ENCODE data around the gene OMG. TPM values are rescaled to one million over a fixed set of nuclear protein-coding genes. Genes with fewer than 3 reads are reported as not detected.

OMG gene
- total and polyA plus RNA-seq, 7 experiments from 2014 or later: 0.41 to 1.0 (median 0.81) TPM; not detected in 2

DNA sequence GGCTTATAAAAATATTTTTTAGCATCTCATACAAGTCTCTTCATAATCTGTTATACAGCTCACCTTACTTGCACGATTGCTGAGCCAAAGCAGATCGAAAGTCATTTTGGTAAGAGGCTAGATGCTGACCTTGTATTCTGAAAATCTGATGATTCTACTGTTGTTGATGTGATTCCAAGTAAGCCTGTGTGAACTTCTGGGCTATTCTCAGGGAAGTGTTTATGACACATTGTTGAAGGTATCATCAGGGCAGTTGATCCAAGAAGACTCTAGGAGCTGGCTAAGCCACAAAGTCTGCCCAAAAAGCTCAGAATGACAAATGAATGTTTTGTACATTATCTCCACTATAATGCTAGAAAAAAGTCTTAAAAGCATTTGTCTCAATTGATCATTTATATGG is 16.0 kb downstream of the OMG start:
- no peaks in the 10 kb centered on the region for H3K9me3 Mint-ChIP-seq
- ATAC-seq (no peak), DNase-seq (no peak)
- H3K4me1 Mint-ChIP-seq: no peaks in the 10 kb centered on the region
- H3K27ac Mint-ChIP-seq: no peak overlapping the region
- ChIA-PET POLR2A (no interaction called here), CTCF (no interaction called here)
- Histone ChIP-seq H3K27ac (ENCODE audit: low read depth, low read length) (no peak overlapping the region), H3K36me3 (ENCODE audit: control insufficient read depth in 2 of 3, insufficient read depth in 3 of 3, low read length in 3 of 3) (no peaks in the 10 kb centered on the region), H3K4me1 (ENCODE audit: control insufficient read depth in 2 of 2, insufficient read depth in 2 of 2, low read length in 2 of 2) (no peaks in the 10 kb centered on the region), H3K9me3 (ENCODE audit: control insufficient read depth in 2 of 3, low read length in 3 of 3) (no peaks in the 10 kb centered on the region), H3K4me3 (ENCODE audit: low read length) (no peak overlapping the region), H3K27me3 (ENCODE audit: control insufficient read depth in 2 of 2, insufficient read depth in 2 of 2, low read length in 2 of 2) (no peaks in the 10 kb centered on the region)
- intact Hi-C loops (cut with micrococcal nuclease): loop anchor here in 1 of 2 donors (10.0 kb wide), 1 partner anchor 46 kb away; no protein-coding TSS in a partner anchor
- no peak overlapping the region for H3K4me3 Mint-ChIP-seq
- H3K36me3 Mint-ChIP-seq: peaks cover 0 to 16% (median 3%) of the 10 kb centered on the region in 5 donors
- H3K27me3 Mint-ChIP-seq: no peaks in the 10 kb centered on the region

DNA sequence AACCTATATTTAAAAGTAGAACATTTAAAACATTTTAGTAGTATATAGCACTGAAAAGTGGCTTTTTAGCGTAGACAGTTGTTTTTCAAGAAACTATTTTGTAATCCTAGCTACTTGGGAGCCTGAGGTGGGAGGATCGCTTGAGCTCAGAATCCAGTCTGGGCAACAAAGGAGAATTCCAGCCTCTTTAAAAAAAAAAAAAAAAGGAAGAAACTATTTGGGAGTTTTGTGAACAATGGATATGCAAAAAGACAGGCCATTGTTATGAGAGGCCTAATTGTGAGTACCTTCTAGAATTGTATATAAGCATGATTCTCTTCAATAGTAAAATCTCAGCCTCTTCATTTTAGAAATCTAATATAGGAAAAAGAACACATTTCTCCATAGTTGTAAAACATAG is 17.6 kb downstream of the OMG start:
- Histone ChIP-seq H3K27me3 (ENCODE audit: control insufficient read depth in 2 of 2, insufficient read depth in 2 of 2, low read length in 2 of 2) (no peaks in the 10 kb centered on the region), H3K4me1 (ENCODE audit: control insufficient read depth in 2 of 2, insufficient read depth in 2 of 2, low read length in 2 of 2) (no peaks in the 10 kb centered on the region), H3K27ac (ENCODE audit: low read depth, low read length) (no peak overlapping the region), H3K4me3 (ENCODE audit: low read length) (no peak overlapping the region), H3K36me3 (ENCODE audit: control insufficient read depth in 2 of 3, insufficient read depth in 3 of 3, low read length in 3 of 3) (no peaks in the 10 kb centered on the region), H3K9me3 (ENCODE audit: control insufficient read depth in 2 of 3, low read length in 3 of 3) (no peaks in the 10 kb centered on the region)
- intact Hi-C loops (cut with micrococcal nuclease): no loop called here
- ChIA-PET POLR2A (interaction anchor here (0.9 kb wide), 1 partner anchor 9 kb away, joined by 4 read pairs; no protein-coding TSS in a partner anchor), CTCF (interaction anchor here (0.6 kb wide), 1 partner anchor 213 kb away, joined by 4 read pairs; no protein-coding TSS in a partner anchor)
- Mint-ChIP-seq H3K4me1 (peaks cover 0 to under 1% (median 0%) of the 10 kb centered on the region in 7 donors), H3K9me3 (no peaks in the 10 kb centered on the region), H3K4me3 (no peak overlapping the region), H3K27ac (no peak overlapping the region), H3K27me3 (no peaks in the 10 kb centered on the region), H3K36me3 (peaks cover 0 to 22% (median 3%) of the 10 kb centered on the region in 5 donors)
- DNase-seq (no peak), ATAC-seq (no peak)

DNA sequence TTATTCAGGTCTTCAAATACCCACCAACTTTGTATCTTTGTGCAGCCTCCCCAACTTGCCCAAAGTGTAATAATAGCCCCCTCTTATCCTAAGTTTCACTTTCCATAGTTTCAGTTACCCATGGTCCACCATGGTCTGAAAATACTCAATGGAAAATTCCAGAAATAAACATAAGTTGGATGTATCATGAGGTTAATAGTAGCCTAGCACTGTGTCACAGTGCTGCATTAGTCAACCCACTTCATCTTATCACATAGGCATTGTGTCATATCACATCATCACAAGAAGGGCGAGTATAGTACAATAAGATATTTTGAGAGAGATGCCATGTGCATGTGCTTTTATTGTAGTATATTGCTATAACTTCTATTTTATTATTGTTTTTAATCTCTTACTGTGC is 21.9 kb downstream of the OMG start:
- Histone ChIP-seq H3K27ac (ENCODE audit: low read depth, low read length) (no peak overlapping the region), H3K4me1 (ENCODE audit: control insufficient read depth in 2 of 2, insufficient read depth in 2 of 2, low read length in 2 of 2) (no peaks in the 10 kb centered on the region), H3K36me3 (ENCODE audit: control insufficient read depth in 2 of 3, insufficient read depth in 3 of 3, low read length in 3 of 3) (no peaks in the 10 kb centered on the region), H3K27me3 (ENCODE audit: control insufficient read depth in 2 of 2, insufficient read depth in 2 of 2, low read length in 2 of 2) (no peaks in the 10 kb centered on the region), H3K9me3 (ENCODE audit: control insufficient read depth in 2 of 3, low read length in 3 of 3) (no peaks in the 10 kb centered on the region), H3K4me3 (ENCODE audit: low read length) (no peak overlapping the region)
- intact Hi-C loops (cut with micrococcal nuclease): no loop called here
- ATAC-seq: no peak
- ChIA-PET CTCF (interaction anchor here (0.7 kb wide), 1 partner anchor 159 kb away, joined by 3 read pairs; no protein-coding TSS in a partner anchor), POLR2A (interaction anchor here (0.6 kb wide), 1 partner anchor 15 kb away, joined by 3 read pairs; no protein-coding TSS in a partner anchor)
- Mint-ChIP-seq H3K36me3 (peaks cover 0 to 27% (median 4%) of the 10 kb centered on the region in 5 donors), H3K27me3 (no peaks in the 10 kb centered on the region), H3K4me3 (no peak overlapping the region), H3K9me3 (no peaks in the 10 kb centered on the region), H3K27ac (no peak overlapping the region), H3K4me1 (peaks cover 0 to 3% (median 0%) of the 10 kb centered on the region in 7 donors)
- DNase-seq: no peak

DNA sequence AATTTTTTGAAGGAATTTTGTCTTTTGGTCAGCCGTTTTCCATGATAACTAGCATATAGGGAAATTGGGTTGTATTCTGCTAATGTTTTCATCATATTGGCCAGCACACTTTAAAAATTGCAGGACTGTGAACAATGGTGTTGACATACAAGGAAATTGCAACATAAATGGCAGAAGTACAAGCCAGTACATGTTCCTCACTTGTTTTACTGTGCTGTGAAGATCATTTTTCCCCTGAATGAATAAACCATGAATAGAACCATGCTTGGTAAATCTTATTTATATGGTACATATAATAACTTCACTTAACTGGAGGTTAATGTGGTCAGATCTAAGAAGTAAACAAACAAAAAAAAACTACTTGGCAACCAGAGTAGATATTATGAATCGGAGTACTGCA is 22.8 kb downstream of the OMG start:
- intact Hi-C loops (cut with micrococcal nuclease): no loop called here

DNA sequence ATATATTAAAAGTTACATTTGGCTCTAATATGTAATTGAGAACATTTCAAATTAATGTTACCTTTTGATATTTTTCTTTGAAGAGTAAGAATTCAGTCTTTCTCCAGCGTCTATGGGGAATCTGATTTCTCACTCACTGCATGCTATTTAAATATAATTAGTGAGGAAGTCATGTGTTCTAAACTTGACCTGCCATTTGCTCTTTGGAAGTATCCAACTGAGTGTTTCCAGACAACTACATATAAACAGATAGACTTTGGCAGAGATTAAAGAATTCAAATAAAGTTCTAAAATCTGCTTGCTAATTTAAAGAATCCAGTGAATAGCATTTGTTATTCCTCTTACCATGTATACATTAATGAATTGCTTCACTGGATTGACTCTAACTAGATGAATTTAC is 23.5 kb downstream of the OMG start:
- intact Hi-C loops (cut with micrococcal nuclease): no loop called here
- no peaks in the 10 kb centered on the region for H3K4me1 ChIP-seq (ENCODE audit: control insufficient read depth in 2 of 2, insufficient read depth in 2 of 2, low read length in 2 of 2)
- no peak for DNase-seq
- no peak overlapping the region for H3K4me3 ChIP-seq (ENCODE audit: low read length)
- no peaks in the 10 kb centered on the region for H3K9me3 Mint-ChIP-seq
- ChIA-PET CTCF (no interaction called here), POLR2A (no interaction called here)
- no peak overlapping the region for H3K4me3 Mint-ChIP-seq
- no peak overlapping the region for H3K27ac Mint-ChIP-seq
- ATAC-seq: no peak
- no peak overlapping the region for H3K27ac ChIP-seq (ENCODE audit: low read depth, low read length)
- H3K36me3 ChIP-seq (ENCODE audit: control insufficient read depth in 2 of 3, insufficient read depth in 3 of 3, low read length in 3 of 3): no peaks in the 10 kb centered on the region
- H3K27me3 Mint-ChIP-seq: no peaks in the 10 kb centered on the region
- no peaks in the 10 kb centered on the region for H3K27me3 ChIP-seq (ENCODE audit: control insufficient read depth in 2 of 2, insufficient read depth in 2 of 2, low read length in 2 of 2)
- H3K4me1 Mint-ChIP-seq: peaks cover 0 to 3% (median 0%) of the 10 kb centered on the region in 7 donors
- H3K9me3 ChIP-seq (ENCODE audit: control insufficient read depth in 2 of 3, low read length in 3 of 3): no peaks in the 10 kb centered on the region
- peaks cover 0 to 36% (median 8%) of the 10 kb centered on the region in 5 donors for H3K36me3 Mint-ChIP-seq

More for the DNA sequence above, 22.8 kb downstream of the OMG start:
- ChIA-PET POLR2A (no interaction called here), CTCF (no interaction called here)
- DNase-seq: no peak
- Histone ChIP-seq H3K4me3 (ENCODE audit: low read length) (no peak overlapping the region), H3K9me3 (ENCODE audit: control insufficient read depth in 2 of 3, low read length in 3 of 3) (no peaks in the 10 kb centered on the region), H3K27ac (ENCODE audit: low read depth, low read length) (no peak overlapping the region), H3K4me1 (ENCODE audit: control insufficient read depth in 2 of 2, insufficient read depth in 2 of 2, low read length in 2 of 2) (no peaks in the 10 kb centered on the region), H3K27me3 (ENCODE audit: control insufficient read depth in 2 of 2, insufficient read depth in 2 of 2, low read length in 2 of 2) (no peaks in the 10 kb centered on the region), H3K36me3 (ENCODE audit: control insufficient read depth in 2 of 3, insufficient read depth in 3 of 3, low read length in 3 of 3) (no peaks in the 10 kb centered on the region)
- Mint-ChIP-seq H3K36me3 (peaks cover 0 to 31% (median 4%) of the 10 kb centered on the region in 5 donors), H3K4me1 (peaks cover 0 to 3% (median 0%) of the 10 kb centered on the region in 7 donors), H3K27ac (no peak overlapping the region), H3K9me3 (no peaks in the 10 kb centered on the region), H3K27me3 (no peaks in the 10 kb centered on the region), H3K4me3 (no peak overlapping the region)
- peak; percentile 44 for ATAC-seq

DNA sequence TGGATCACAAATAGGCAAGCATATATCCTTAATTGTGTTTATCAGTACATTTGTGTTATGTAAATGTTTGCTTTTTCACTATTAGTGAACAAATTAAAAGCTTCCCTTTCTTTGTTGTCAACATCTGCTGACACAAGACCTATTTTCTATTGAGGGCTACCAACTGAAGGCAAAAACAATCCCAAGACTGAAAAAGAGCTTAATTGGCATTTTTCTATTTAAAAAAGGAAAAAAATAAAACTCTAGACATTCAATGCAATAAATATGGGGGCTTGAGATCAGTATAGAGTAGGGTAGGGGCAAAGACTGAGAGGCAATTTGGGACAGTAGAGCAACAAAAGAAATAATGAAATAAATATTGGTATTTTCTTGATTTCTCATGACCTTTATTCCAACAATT is 24.2 kb downstream of the OMG start:
- Mint-ChIP-seq H3K36me3 (peaks cover 0 to 36% (median 10%) of the 10 kb centered on the region in 5 donors), H3K9me3 (no peaks in the 10 kb centered on the region), H3K27me3 (no peaks in the 10 kb centered on the region), H3K4me1 (peaks cover 0 to 3% (median 0%) of the 10 kb centered on the region in 7 donors), H3K27ac (no peak overlapping the region), H3K4me3 (no peak overlapping the region)
- intact Hi-C loops (cut with micrococcal nuclease): no loop called here
- Histone ChIP-seq H3K4me1 (ENCODE audit: control insufficient read depth in 2 of 2, insufficient read depth in 2 of 2, low read length in 2 of 2) (no peaks in the 10 kb centered on the region), H3K27me3 (ENCODE audit: control insufficient read depth in 2 of 2, insufficient read depth in 2 of 2, low read length in 2 of 2) (no peaks in the 10 kb centered on the region), H3K4me3 (ENCODE audit: low read length) (no peak overlapping the region), H3K27ac (ENCODE audit: low read depth, low read length) (no peak overlapping the region), H3K9me3 (ENCODE audit: control insufficient read depth in 2 of 3, low read length in 3 of 3) (no peaks in the 10 kb centered on the region), H3K36me3 (ENCODE audit: control insufficient read depth in 2 of 3, insufficient read depth in 3 of 3, low read length in 3 of 3) (no peaks in the 10 kb centered on the region)
- ATAC-seq (no peak), DNase-seq (no peak)
- ChIA-PET CTCF (no interaction called here), POLR2A (no interaction called here)

DNA sequence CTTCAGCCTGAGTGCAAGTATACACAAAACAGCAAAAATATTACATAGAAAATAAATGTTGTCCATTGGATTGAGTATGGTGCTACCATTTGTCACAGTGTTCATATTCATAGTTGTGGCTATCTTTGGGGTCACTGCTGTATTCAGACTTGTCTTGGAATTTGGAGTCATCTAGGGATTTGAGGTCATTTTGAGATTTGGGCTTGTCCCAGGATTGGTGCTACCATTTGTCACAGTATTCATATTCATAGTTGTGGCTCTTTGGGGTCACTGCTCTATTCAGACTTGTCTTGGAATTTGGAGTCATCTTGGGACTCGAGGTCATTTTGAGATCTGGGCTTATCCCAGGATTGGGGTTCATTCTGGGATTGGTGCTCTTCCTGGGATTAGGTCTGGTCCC is 24.8 kb downstream of the OMG start:
- no peaks in the 10 kb centered on the region for H3K9me3 Mint-ChIP-seq
- intact Hi-C loops (cut with micrococcal nuclease): no loop called here

More for the DNA sequence above, 24.8 kb downstream of the OMG start:
- Histone ChIP-seq H3K4me3 (ENCODE audit: low read length) (no peak overlapping the region), H3K36me3 (ENCODE audit: control insufficient read depth in 2 of 3, insufficient read depth in 3 of 3, low read length in 3 of 3) (no peaks in the 10 kb centered on the region), H3K27ac (ENCODE audit: low read depth, low read length) (no peak overlapping the region), H3K27me3 (ENCODE audit: control insufficient read depth in 2 of 2, insufficient read depth in 2 of 2, low read length in 2 of 2) (no peaks in the 10 kb centered on the region), H3K9me3 (ENCODE audit: control insufficient read depth in 2 of 3, low read length in 3 of 3) (no peaks in the 10 kb centered on the region), H3K4me1 (ENCODE audit: control insufficient read depth in 2 of 2, insufficient read depth in 2 of 2, low read length in 2 of 2) (no peaks in the 10 kb centered on the region)
- CTCF ChIA-PET: no interaction called here
- no peak overlapping the region for H3K27ac Mint-ChIP-seq
- H3K36me3 Mint-ChIP-seq: peaks cover 0 to 39% (median 13%) of the 10 kb centered on the region in 5 donors
- ATAC-seq: no peak
- H3K27me3 Mint-ChIP-seq: no peaks in the 10 kb centered on the region
- H3K4me1 Mint-ChIP-seq: peaks cover 0 to 3% (median 0%) of the 10 kb centered on the region in 7 donors
- POLR2A ChIA-PET: no interaction called here
- H3K4me3 Mint-ChIP-seq: no peak overlapping the region
- DNase-seq: no peak
